ENCODE results near the gene CCDC93. TPM values are rescaled to one million over a fixed set of nuclear protein-coding genes. Genes with fewer than 3 reads are reported as not detected.

CCDC93 gene
- total RNA-seq, result 10 to 100 TPM; 22.9 to 25.5 TPM

DNA sequence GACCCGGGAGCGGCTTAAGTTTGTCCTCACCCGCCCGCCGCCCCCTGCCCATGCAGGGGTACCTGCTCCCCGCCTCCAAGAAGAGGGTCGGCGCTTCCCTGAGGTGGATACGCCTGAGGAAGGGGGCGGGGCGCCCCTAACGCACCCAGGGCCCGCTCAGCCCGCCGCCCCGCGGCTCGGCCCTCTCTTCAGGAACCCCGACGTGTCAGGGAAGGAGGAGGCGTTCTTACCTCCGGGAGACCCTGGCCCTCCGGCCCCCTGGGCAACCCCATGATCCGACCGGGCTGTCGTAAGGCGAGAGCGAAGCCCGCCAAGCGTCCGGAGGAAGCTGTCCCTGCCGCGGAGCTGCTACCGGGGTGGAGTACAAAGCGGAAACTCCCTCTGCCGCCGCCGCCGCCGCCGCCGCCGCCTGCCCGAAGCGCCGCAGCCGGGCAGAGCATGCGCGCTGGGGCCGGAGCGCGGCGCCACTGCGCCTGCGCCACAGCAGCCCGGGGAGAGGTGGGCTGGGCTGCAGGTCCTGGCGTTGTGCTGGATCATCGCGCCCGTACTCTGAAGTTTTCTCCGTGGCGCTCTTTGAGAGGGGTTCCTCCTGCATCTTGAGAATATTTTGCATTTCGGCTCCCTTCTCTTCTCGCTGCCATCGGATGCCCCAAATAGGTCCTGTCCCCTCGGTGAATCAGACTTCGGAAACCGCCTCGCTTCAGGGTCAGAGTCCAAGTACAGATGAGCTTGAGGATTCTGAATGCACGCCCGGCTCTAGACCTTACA lies at the start of gene CCDC93:
CCDC93 (minus strand) TSS at position 347 of the 768 bp plus-strand sequence; CDS start at position 272, 75 bp downstream.
- Mint-ChIP-seq H3K27me3 (peaks cover 4% of the 10 kb centered on the region), H3K27ac (peak within 1 kb of the TSS; percentile 88), H3K4me1 (peaks cover 40% of the 10 kb centered on the region), H3K9me3 (no peaks in the 10 kb centered on the region), H3K36me3 (peaks cover 5% of the 10 kb centered on the region), H3K4me3 (peak within 1 kb of the TSS; percentile 94)
- DNase-seq, result peak; percentile 92

- no peak for DNase-seq
- H3K4me3 Mint-ChIP-seq, result no peak overlapping the region
- H3K9me3 Mint-ChIP-seq, result no peaks in the 10 kb centered on the region
- peaks cover 31% of the 10 kb centered on the region for H3K27me3 Mint-ChIP-seq
- no peak overlapping the region for H3K27ac Mint-ChIP-seq
- H3K36me3 Mint-ChIP-seq, result no peaks in the 10 kb centered on the region
- H3K4me1 Mint-ChIP-seq, result peaks cover 8% of the 10 kb centered on the region
Observed at GRCh38 chr2:118062669-118063068, 48.8 kb upstream of the CCDC93 start.

- Mint-ChIP-seq H3K36me3 (no peaks in the 10 kb centered on the region), H3K27ac (no peak overlapping the region), H3K4me1 (peaks cover 8% of the 10 kb centered on the region), H3K4me3 (no peak overlapping the region), H3K27me3 (peaks cover 37% of the 10 kb centered on the region), H3K9me3 (no peaks in the 10 kb centered on the region)
- DNase-seq, result no peak
Observed at GRCh38 chr2:118062048-118062447, 48.2 kb upstream of the CCDC93 start.

DNA sequence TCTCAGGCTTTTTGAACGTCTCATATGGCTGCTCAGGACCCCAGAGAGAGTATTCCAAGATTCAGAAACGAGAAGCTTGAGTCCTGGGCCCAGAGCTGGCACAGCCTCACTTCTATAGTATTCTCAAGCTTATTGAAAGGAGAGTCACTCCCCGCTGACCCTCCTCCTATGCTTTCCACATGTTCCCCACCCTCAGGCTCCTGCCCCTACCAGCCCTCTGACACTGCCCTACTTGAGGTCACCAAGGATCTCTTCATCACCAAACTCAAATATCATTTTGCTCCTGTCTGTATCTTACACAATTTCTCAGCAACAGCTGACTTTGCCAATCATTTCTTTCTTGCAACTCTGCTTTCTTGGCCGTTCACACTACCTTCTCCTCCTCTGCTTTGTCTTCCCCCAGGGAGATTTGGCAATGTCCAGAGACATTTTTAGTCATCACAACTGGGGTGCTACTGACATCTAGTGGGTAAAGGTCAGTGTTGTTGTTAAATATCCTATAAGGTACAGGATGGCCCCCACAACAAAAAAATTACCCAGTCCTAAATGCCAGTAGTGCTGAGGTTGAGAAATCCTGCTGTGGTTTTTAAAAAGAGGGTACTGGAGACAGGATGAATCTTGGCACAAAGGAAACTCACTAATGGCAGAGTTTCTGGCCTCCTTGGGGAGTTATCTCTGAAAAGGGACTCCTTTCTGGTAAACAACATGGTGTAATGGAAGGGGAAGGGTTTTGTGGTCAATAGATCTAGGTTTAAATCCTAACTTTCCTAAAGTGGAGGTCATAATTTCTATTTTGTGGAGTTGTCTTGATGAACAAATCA lies 47.5 kb upstream of the CCDC93 start:
- no peak overlapping the region for H3K4me3 Mint-ChIP-seq
- H3K9me3 Mint-ChIP-seq, result no peaks in the 10 kb centered on the region
- no peaks in the 10 kb centered on the region for H3K36me3 Mint-ChIP-seq
- H3K27me3 Mint-ChIP-seq, result peaks cover 40% of the 10 kb centered on the region
- DNase-seq, result no peak
- H3K27ac Mint-ChIP-seq, result no peak overlapping the region
- H3K4me1 Mint-ChIP-seq, result peaks cover 8% of the 10 kb centered on the region

DNA sequence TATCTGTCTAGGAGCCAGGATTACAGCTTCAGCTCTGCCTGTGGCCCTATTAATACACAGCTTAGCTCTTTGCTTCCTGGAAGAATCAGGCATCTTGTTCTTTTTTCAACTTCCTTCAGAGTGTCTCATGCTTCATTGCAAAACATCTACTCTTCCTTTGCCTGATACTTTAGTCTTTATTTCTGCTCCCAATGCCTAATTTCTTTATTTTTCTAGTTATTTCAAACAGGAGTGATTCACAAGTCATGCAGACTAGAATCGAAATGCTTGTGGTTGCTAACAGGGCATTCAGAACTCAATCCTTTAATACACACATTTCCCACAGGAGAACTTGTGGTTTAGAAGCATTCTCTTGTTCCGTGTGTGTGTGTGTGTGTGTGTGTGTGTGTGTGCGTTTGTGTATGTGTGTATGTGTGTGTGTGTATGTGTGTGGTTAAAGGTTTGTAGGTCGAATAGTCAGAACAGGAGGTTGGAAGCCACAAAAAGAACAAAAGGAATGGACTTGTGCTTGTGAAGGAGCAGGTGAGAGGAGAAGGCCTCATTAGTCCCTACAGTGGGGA lies 46.1 kb upstream of the CCDC93 start:
- H3K27me3 Mint-ChIP-seq, result peaks cover 44% of the 10 kb centered on the region
- H3K9me3 Mint-ChIP-seq, result no peaks in the 10 kb centered on the region
- H3K27ac Mint-ChIP-seq, result no peak overlapping the region
- peaks cover 8% of the 10 kb centered on the region for H3K4me1 Mint-ChIP-seq
- no peak overlapping the region for H3K4me3 Mint-ChIP-seq
- no peak for DNase-seq
- no peaks in the 10 kb centered on the region for H3K36me3 Mint-ChIP-seq

- Mint-ChIP-seq H3K27ac (no peak overlapping the region), H3K27me3 (peaks cover 49% of the 10 kb centered on the region), H3K36me3 (no peaks in the 10 kb centered on the region), H3K4me1 (peaks cover 8% of the 10 kb centered on the region), H3K4me3 (no peak overlapping the region), H3K9me3 (no peaks in the 10 kb centered on the region)
- no peak for DNase-seq
Observed at GRCh38 chr2:118058951-118059350, 45.1 kb upstream of the CCDC93 start.

GRCh38 chr2:118056801-118057200 lies 42.9 kb upstream of the CCDC93 start:
- no peak overlapping the region for H3K4me3 Mint-ChIP-seq
- no peak for DNase-seq
- peaks cover 60% of the 10 kb centered on the region for H3K27me3 Mint-ChIP-seq
- H3K27ac Mint-ChIP-seq, result no peak overlapping the region
- peaks cover 8% of the 10 kb centered on the region for H3K4me1 Mint-ChIP-seq
- H3K36me3 Mint-ChIP-seq, result no peaks in the 10 kb centered on the region
- H3K9me3 Mint-ChIP-seq, result no peaks in the 10 kb centered on the region

GRCh38 chr2:118056165-118056534 lies 42.3 kb upstream of the CCDC93 start:
- Mint-ChIP-seq H3K9me3 (no peaks in the 10 kb centered on the region), H3K36me3 (no peaks in the 10 kb centered on the region), H3K27ac (no peak overlapping the region), H3K27me3 (peaks cover 62% of the 10 kb centered on the region), H3K4me1 (peaks cover 8% of the 10 kb centered on the region), H3K4me3 (no peak overlapping the region)
- DNase-seq, result no peak

- H3K4me1 Mint-ChIP-seq, result peaks cover 8% of the 10 kb centered on the region
- no peaks in the 10 kb centered on the region for H3K36me3 Mint-ChIP-seq
- H3K27me3 Mint-ChIP-seq, result peaks cover 67% of the 10 kb centered on the region
- no peak for DNase-seq
- H3K27ac Mint-ChIP-seq, result no peak overlapping the region
- H3K9me3 Mint-ChIP-seq, result no peaks in the 10 kb centered on the region
- no peak overlapping the region for H3K4me3 Mint-ChIP-seq
Observed at GRCh38 chr2:118055512-118056164, 41.8 kb upstream of the CCDC93 start.

- Mint-ChIP-seq H3K4me1 (peaks cover 3% of the 10 kb centered on the region), H3K36me3 (no peaks in the 10 kb centered on the region), H3K9me3 (no peaks in the 10 kb centered on the region), H3K4me3 (no peak overlapping the region), H3K27ac (no peak overlapping the region), H3K27me3 (peaks cover 69% of the 10 kb centered on the region)
- DNase-seq, result no peak
Observed at GRCh38 chr2:118054213-118055008, 40.5 kb upstream of the CCDC93 start.

- H3K4me1 Mint-ChIP-seq, result peaks cover 3% of the 10 kb centered on the region
- H3K4me3 Mint-ChIP-seq, result no peak overlapping the region
- no peaks in the 10 kb centered on the region for H3K9me3 Mint-ChIP-seq
- H3K27me3 Mint-ChIP-seq, result peaks cover 69% of the 10 kb centered on the region
- H3K27ac Mint-ChIP-seq, result no peak overlapping the region
- DNase-seq, result no peak
- no peaks in the 10 kb centered on the region for H3K36me3 Mint-ChIP-seq
Observed at GRCh38 chr2:118053681-118054080, 39.8 kb upstream of the CCDC93 start.

GRCh38 chr2:118052474-118052873 lies 38.6 kb upstream of the CCDC93 start:
- H3K4me1 Mint-ChIP-seq, result peaks cover 3% of the 10 kb centered on the region
- DNase-seq, result no peak
- H3K27ac Mint-ChIP-seq, result no peak overlapping the region
- H3K4me3 Mint-ChIP-seq, result no peak overlapping the region
- no peaks in the 10 kb centered on the region for H3K36me3 Mint-ChIP-seq
- peaks cover 76% of the 10 kb centered on the region for H3K27me3 Mint-ChIP-seq
- H3K9me3 Mint-ChIP-seq, result no peaks in the 10 kb centered on the region

GRCh38 chr2:118051826-118052358 lies 38.0 kb upstream of the CCDC93 start:
- H3K4me3 Mint-ChIP-seq, result no peak overlapping the region
- peaks cover 3% of the 10 kb centered on the region for H3K4me1 Mint-ChIP-seq
- no peaks in the 10 kb centered on the region for H3K36me3 Mint-ChIP-seq
- H3K27me3 Mint-ChIP-seq, result peaks cover 75% of the 10 kb centered on the region
- H3K27ac Mint-ChIP-seq, result no peak overlapping the region
- DNase-seq, result no peak
- H3K9me3 Mint-ChIP-seq, result no peaks in the 10 kb centered on the region

- Mint-ChIP-seq H3K9me3 (no peaks in the 10 kb centered on the region), H3K4me1 (peaks cover 3% of the 10 kb centered on the region), H3K36me3 (no peaks in the 10 kb centered on the region), H3K27me3 (peaks cover 71% of the 10 kb centered on the region), H3K27ac (no peak overlapping the region), H3K4me3 (no peak overlapping the region)
- DNase-seq, result no peak
Observed at GRCh38 chr2:118050974-118051373, 37.1 kb upstream of the CCDC93 start.

All from activated naive CD8-positive, alpha-beta T cell treated with anti-CD3 and anti-CD28 coated beads for 36 hours (primary cell).